ENCODE data around the gene GNB5. TPM values are rescaled to one million over a fixed set of nuclear protein-coding genes. Genes with fewer than 3 reads are reported as not detected.
A peak's percentile ranks its signal among the peaks of the same experiment; 100 is the strongest.

Gene GNB5
- total RNA-seq, 1 experiment from 2014 or later = 50.7 TPM

GRCh38 chr15:52153900-52154895, 37.0 kb downstream of the GNB5 start:
- in situ Hi-C loops (cut with HindIII; ENCODE audit: low sequenced_read_pairs) = no loop called here
- DNase-seq (ENCODE audit: low spot score) = peak; percentile 60

- DNase-seq (ENCODE audit: low spot score) = no peak
- in situ Hi-C loops (cut with HindIII; ENCODE audit: low sequenced_read_pairs) = no loop called here
Measured at GRCh38 chr15:52151353-52151752, 39.8 kb downstream of the GNB5 start.

- in situ Hi-C loops (cut with HindIII; ENCODE audit: low sequenced_read_pairs) = no loop called here
- DNase-seq (ENCODE audit: low spot score) = no peak
Measured at GRCh38 chr15:52150871-52151270, 40.3 kb downstream of the GNB5 start.

- no peak for DNase-seq (ENCODE audit: low spot score)
- in situ Hi-C loops (cut with HindIII; ENCODE audit: low sequenced_read_pairs) = no loop called here
Measured at GRCh38 chr15:52150043-52150825, 41.0 kb downstream of the GNB5 start.

- DNase-seq (ENCODE audit: low spot score) = no peak
- in situ Hi-C loops (cut with HindIII; ENCODE audit: low sequenced_read_pairs) = no loop called here
Measured at GRCh38 chr15:52148403-52148802, 42.8 kb downstream of the GNB5 start.

GRCh38 chr15:52146776-52147175, 44.4 kb downstream of the GNB5 start:
- DNase-seq (ENCODE audit: low spot score) = no peak
- in situ Hi-C loops (cut with HindIII; ENCODE audit: low sequenced_read_pairs) = no loop called here

GRCh38 chr15:52146261-52146660, 44.9 kb downstream of the GNB5 start:
- no peak for DNase-seq (ENCODE audit: low spot score)
- in situ Hi-C loops (cut with HindIII; ENCODE audit: low sequenced_read_pairs) = no loop called here

- in situ Hi-C loops (cut with HindIII; ENCODE audit: low sequenced_read_pairs) = no loop called here
- no peak for DNase-seq (ENCODE audit: low spot score)
Measured at GRCh38 chr15:52144656-52145178, 46.5 kb downstream of the GNB5 start.

- no peak for DNase-seq (ENCODE audit: low spot score)
- in situ Hi-C loops (cut with HindIII; ENCODE audit: low sequenced_read_pairs) = no loop called here
Measured at GRCh38 chr15:52143873-52144272, 47.3 kb downstream of the GNB5 start.

GRCh38 chr15:52140646-52141045, 50.5 kb downstream of the GNB5 start:
- in situ Hi-C loops (cut with HindIII; ENCODE audit: low sequenced_read_pairs) = no loop called here
- no peak for DNase-seq (ENCODE audit: low spot score)

GRCh38 chr15:52139599-52140462, 51.4 kb downstream of the GNB5 start:
- DNase-seq (ENCODE audit: low spot score) = peak; percentile 85
- in situ Hi-C loops (cut with HindIII; ENCODE audit: low sequenced_read_pairs) = no loop called here

- no peak for DNase-seq (ENCODE audit: low spot score)
- in situ Hi-C loops (cut with HindIII; ENCODE audit: low sequenced_read_pairs) = no loop called here
Measured at GRCh38 chr15:52137432-52138357, 53.5 kb downstream of the GNB5 start.

- peak; percentile 66 for DNase-seq (ENCODE audit: low spot score)
- in situ Hi-C loops (cut with HindIII; ENCODE audit: low sequenced_read_pairs) = no loop called here
Measured at GRCh38 chr15:52136442-52136980, 54.7 kb downstream of the GNB5 start.

GRCh38 chr15:52134502-52135144, 56.6 kb downstream of the GNB5 start:
- DNase-seq (ENCODE audit: low spot score) = no peak
- in situ Hi-C loops (cut with HindIII; ENCODE audit: low sequenced_read_pairs) = no loop called here

- no peak for DNase-seq (ENCODE audit: low spot score)
- in situ Hi-C loops (cut with HindIII; ENCODE audit: low sequenced_read_pairs) = no loop called here
Measured at GRCh38 chr15:52133510-52134220, 57.5 kb downstream of the GNB5 start.

GRCh38 chr15:52132066-52132465, 59.1 kb downstream of the GNB5 start:
- in situ Hi-C loops (cut with HindIII; ENCODE audit: low sequenced_read_pairs) = no loop called here
- no peak for DNase-seq (ENCODE audit: low spot score)

- in situ Hi-C loops (cut with HindIII; ENCODE audit: low sequenced_read_pairs) = no loop called here
- no peak for DNase-seq (ENCODE audit: low spot score)
Measured at GRCh38 chr15:52128568-52128967, 62.6 kb downstream of the GNB5 start.

Data from G401 (cell line).